C1 segment of cervical spinal cord (tissue), 14 donors: Measurements from ENCODE around the gene SMC1B.
A peak's percentile ranks its signal among the peaks of the same experiment; 100 is the strongest.
"Not testable (repeated sequence)": the region's sequence is repeated elsewhere in the genome, so short reads cannot be mapped to it uniquely, and the experiment has no call there.

Experiments used
- DNase-seq, 14 donors: peaks; one replicate each; lab custom pipeline; 2025; lab: John Stamatoyannopoulos, UW

SMC1B gene

DNA sequence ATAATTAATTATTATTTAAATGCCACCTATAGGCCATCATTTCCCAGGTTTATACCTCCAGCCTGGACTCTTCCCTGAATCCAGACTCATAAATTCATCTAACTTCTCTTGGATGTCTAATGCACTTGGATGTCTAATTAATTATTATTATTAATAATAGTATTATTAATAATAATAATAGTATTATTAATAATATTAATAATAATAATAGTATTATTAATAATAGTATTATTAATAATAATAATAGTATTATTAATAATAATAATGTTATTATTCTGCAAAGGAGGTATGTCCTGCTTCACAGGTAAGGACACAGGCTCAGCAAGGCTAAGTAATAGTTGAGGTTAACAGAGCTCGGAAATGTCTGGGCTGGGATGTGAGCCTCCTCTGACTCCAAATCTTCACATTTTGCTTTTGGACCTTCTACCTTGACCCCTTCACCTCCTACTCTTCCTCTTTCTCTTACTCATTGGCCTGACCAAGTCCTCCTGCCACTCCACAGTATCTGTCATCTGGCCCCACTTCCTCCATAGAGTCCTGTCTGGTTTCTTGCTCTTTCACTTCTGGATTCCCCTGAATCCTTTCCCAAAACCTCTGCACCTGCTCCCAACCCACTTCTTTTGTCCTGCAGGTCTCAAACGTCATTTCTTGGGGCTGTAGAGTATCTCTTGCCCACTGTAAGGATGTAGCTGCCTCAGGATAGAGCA lies 8.1 kb upstream of the SMC1B start:
- peak in 1 of 14 donors; percentile 3 for DNase-seq

DNA sequence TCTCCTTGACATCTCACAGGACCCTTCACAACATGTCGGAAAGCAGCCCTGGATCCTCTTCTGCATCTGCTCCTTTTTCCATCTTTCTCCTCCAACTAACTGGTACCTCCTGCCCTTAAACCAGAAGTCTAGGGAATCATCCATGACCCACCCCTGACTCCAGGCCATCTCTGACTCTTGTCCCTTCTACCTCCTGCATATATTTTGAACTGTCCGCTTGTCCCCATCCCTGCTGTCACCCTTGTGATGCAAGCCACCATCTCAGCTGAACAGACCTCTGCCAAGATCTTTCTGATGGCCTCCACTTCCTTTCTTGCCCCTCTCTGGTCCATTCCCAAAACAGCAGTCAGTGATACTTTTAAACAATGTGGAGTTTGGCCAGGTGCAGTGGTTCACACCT lies 7.1 kb upstream of the SMC1B start:
- no peak for DNase-seq

DNA sequence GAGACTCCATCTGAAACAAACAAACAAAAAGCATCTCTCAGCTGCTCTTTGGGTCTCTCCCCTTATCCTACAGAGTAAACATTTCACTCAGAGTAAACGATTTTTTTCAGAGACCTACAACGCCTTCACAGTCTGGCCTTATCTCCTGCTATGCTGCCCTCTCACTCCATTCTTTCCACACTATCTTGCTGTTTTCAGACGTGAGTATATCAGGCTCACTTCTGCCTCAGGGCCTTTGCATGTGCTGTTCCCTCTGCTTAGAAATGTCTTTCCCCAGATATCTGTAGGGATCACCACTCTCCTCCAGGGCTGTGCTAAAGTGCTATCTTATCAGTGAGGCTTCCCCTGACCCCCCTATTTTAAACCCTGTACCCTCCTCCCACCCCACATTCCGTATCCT lies 6.6 kb upstream of the SMC1B start:
- no peak for DNase-seq

DNA sequence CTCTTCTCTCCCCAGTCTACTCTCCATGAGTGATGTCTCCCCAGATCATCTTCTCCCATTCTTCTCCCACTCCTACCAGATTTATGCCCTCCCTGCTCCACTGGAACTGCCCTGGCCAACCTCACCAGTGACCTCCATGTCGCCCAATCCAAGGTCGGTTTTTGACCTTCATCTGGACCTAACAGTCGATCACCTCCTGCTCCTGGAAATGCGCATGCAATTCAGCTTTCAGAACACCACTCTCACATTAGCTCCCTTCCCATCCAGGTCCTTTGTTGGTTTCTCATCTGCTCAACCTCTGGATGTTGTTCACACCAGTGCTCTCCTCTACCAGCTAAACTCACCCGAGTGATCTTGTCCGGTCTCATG lies 5.4 kb upstream of the SMC1B start:
- DNase-seq = no peak

DNA sequence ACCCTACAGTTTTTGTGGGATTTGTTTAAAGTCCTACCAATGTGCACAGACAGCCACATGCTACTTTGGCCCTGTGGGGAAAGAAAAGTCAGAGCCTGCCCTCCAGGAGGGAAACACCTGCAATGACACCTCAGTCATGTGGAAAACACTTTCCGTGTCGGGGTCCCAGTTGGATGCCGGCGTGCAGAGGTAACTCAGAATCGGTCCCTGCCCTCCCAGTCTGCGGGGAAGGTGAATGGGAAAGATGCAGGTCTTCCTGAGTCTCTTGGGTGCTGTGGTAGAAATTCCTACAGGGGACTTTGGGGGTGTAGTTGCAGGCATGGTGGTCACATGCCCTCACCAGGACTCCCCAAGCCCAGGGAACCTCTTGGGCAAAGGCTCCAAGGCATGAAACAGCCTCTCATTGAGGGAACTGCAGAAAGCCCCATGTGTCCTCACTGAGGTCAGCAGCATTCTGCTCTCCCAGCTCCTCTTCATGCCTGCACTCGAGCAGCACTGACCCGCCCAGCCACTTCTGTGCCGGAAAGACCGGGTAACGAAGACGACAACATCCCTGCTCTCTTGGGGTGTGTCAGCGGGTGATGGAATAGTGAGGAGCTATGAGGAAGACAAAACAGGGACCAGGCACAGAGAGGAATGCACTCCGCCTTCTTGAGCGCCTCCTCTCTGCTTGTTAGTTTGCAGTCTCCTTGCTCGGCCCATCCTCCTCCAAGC lies 4.8 kb upstream of the SMC1B start:
- DNase-seq = no peak

DNA sequence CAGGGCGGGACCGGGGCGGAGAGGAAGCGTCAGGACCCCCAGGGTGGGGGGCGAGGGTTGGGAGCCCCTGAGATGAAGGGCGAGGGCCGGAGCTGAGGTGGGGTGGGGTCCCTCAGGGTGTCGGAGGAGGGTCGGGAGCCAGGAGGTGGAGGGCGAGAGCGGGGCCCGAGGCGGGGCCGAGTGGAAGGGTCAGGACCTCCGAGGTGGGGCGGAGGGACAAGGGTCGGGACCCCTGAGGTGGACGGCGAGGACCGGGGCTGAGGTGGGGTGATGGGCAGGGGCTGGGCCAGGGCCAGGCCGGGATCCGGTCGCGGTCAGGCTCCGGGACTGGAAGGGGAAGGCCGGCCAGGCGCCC lies 409 bp downstream of the SMC1B start:
- DNase-seq = no peak

DNA sequence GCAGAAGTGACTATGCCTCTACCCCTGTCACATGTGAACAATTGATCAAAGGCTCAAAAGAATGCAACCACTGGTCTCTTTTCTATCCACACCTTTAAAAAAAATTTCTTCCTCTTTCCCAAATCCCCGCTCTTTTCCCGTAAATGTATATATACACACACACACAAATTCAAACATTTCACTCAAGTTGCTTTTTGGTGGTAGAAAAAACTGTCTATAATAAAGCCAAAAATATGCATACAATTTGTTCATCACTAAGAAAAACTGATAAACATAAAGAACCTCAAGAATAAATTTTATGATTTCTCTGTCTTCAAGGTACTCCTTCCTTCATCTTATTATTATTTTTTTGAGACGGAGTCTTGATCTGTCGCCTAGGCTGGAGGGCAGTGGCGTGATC lies 5.6 kb downstream of the SMC1B start:
- no peak for DNase-seq

DNA sequence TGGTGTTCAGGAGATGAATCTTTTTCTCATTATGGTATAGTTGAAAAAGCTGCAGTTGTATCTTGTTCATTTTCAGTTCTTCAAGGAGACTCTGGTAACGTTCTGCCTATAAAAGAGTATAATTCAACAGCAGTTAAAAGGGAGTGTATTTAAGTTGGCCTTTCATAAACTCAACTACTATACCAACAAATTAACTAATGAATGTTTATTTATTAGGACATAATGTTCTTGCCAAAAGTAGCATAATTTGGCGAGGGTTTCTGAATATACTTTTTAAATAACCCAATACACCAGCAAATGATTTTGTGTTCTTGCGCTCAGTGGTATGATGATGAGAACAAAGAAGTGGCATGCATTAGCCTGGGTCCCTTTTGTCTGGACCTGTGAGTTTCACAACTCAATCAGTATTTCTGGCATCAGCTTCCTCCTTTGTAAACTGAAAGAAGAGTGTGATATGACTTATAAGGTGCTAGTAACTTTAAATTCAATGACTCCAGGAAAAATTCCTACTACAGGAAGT lies 10.9 kb downstream of the SMC1B start:
- no peak for DNase-seq

DNA sequence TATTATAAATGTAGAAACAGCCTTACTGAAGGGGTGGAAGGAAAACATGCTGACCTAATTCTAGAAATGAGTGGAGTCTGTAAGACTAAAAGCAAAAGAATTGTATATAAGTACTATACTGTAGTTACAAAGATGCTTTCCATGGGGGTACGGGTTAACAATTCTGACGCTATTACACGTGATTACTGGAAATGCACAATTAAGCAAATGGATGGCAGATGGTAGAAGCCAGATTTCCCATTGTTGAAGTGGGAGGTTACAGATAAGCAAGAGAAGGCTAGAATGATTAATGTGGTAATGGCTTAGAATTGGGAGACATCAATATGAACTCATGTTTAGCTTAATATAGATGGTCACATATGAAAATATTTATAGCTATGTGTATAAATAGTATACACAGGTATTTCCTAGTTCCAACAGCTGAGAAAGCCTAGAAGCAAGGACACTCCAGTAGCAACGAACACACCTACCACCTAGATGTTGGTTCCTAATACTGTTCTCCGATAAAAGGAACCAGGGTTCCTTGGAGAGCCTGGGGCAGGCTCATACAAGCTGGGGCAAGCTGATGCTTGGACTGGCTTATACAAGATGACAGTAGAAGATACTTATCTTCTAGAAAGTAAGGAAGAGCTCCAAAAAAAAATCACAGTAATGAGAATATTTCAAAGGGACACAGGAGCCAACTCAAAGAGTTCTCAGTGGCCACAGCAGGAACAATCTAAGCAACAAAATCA lies 13.5 kb downstream of the SMC1B start:
- no peak for DNase-seq

DNA sequence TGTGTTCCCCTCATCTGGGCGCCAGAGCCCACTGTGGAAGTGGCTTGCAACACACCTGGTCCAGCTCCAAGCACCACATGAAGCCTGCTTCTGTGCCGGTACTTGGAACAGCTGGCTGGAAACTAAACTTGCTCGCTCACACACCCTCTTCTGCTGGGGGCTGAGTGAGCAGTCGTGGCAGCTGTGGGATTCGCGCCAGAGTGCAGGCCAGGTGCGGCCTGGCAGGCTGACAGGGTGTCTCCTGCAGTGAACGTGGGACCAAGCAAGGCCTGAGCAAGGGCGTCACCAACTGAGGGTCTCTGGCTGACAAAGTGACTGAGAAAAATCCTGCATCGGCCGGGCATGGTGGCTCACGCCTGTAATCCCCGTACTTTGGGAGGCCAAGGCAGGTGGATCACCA lies 15.2 kb downstream of the SMC1B start:
- DNase-seq = no peak

DNA sequence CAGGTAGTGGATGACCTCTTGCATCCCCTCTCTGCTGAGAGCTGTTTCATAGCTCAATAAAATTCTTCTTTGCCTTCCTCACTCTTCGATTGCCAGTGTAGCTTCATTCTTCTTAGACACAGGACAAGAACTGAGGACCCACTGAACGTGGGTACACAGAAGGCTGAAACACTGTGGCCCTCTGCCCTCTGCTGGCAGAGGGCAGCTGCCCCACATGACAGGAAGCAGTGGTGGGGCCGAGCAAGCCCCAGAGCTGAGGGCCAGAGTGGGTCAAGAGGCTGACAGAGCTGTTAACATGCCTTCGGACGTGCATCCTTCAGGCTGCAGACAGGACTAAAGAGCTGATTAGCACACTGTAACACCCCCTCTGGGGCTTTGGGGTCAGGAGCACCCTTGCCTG lies 15.6 kb downstream of the SMC1B start:
- no peak for DNase-seq

DNA sequence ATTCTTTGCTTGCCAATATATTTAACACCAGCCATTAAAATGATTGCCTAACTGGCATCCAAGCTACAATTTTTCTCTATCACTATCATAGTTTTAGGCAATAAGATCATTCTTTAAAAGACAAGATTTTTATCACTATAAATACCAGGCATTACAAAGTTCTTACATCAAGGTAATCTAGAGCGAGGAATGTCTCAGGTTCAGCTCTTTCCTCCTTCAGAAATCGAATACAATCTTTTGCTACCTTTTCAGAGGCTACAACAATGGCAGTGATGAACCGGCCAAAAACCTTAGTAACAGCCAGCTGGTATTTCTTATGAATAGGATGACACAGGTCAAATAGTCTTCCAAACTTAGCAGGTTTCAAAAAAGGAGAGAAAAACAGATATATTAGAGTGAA lies 23.9 kb downstream of the SMC1B start:
- no peak for DNase-seq

DNA sequence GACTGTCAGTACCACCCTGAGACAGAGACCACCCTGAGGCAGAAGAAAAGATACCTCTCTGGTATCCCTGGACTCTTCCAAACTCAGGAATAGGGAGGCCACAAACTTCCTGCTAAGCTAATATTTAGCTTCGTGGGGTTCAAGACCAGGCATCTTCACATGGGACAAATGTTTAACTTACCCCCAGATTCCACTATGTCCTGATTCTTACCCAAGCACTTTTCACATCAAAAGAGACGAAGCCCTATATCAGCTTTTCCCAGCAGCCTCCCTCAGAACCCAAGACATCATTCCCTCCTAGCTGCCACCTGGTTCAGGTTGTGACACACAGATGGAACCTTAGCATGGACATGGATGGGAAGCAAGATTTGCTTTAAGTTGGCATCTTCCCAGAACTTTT lies 32.1 kb downstream of the SMC1B start:
- no peak for DNase-seq

DNA sequence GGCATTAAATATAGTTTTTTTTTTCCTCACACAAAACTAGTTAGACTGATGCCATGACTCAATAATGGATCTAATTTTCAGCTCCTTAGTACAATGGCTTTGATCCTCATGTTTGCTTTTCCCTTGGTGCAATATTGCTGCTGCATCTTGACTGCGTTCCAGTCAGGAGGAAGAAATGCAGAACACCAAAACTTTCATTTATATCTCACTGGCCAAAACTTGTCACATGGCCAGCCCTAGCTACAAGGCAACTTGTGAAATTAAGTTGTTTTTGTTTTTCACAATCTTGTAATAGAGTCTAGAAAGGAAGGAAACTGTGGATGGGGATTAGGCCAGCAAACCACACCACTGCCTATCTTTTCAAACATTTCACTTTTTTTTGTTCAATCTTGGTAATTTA lies 36.7 kb downstream of the SMC1B start:
- no peak for DNase-seq

DNA sequence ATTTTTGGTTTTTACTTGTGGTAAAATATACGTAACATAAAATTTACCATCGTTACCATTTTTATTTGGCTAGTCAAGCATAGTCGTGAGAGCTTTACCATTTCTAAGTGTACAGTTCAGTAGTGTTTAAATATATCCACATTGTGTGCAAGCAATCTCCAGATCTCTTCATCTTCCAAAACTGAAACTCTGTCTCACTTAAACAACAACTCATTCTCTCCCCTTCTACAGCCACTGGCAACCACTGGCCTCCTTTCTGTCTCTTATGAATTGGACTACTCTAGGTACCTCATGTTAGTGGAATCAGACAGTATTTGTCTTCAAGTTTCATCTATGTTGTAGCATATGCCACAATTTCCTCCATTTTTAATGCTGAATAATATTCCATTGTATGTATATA lies 37.4 kb downstream of the SMC1B start:
- no peak for DNase-seq

DNA sequence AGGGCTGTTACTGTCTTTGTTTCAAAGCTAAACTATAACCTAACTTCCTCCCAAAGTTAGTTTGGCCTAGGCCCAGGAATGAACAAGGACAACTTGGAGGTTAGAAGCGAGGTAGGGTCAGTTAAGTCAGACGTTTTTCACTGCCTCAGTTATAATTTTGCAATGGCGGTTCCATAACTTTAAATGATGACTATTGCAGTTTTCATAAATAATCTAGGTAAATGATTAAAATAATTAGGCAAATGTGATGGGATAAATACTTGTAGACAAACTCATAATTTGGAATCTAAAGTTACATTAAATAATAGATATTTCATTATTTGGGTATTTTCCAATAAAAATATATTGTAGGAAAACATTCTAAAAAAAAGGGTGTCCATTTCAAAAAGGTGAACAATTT lies 39.8 kb downstream of the SMC1B start:
- not testable (repeated sequence) for DNase-seq

DNA sequence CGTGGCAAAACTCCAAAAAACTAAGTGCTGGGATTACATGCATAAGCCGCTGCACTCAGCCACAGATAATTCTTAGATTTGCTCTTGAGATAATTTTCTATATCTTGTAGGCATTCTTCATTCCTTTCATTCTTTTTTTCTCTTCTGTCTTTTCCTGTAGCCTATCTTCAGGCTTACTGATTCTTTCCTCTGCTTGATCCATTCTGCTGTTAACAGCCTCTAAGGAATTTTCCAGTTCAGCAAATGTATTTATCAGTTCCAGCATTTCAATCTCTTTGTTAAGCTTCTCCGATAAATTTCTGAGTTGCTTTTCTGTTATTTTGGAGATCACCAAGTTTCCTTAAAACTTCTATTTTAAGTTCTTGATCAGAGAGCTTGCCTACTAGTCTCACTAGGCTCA lies 46.7 kb downstream of the SMC1B start:
- DNase-seq = no peak

DNA sequence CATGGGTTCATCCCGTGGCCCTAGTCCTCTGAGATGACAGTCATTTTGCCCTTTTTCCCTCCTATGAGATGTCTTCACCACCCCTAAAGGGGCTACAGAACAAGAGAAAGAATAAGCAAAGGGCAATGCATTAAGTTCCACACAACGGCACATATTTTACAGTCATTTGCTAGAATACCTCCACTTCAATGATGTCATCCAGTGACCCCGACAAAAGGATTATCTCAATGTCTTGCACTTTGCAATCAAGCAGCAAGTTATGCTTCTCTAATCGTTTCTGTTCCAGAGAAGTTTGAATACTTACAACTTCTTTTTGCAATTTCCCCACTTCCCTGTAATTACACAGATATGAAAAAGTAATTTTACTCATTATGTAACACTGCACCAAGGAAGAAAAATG lies 53.8 kb downstream of the SMC1B start:
- DNase-seq = no peak

DNA sequence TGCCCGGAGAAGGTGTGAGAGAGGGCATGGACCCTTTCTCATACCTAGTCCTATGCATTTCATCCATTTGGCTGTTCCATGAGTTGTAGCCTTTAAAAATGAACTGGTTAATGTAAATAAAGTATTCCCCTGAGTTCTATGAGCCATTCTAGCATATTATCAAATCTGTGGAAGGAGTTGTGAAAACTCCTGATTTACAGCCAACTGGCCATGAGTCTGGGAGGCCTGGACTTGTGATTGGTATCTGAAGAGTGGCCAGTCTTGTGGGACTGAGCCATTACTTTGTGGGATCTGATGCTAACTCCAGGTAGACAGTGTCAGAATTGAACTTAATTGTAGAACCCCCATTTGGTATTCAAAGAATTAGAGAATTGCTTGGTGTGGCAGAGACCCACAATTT lies 55.3 kb downstream of the SMC1B start:
- DNase-seq = no peak

DNA sequence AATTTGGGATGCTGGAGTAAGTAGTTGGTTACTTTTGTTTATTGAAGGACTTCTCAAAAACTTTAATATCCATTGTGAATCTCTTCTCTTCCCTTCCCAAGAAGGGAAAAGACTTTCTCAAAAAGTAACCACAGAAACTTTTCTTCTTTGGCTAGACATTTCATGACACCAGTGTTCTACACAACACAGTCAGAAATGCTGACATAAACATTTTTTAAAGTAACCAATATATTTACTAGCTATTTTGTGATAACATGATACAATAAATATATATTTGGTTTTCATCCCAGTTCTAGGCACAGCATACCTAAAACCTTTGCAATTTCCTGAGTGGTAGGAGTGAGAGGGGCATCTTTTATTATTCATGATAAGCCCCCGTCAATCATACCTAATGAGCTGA lies 55.9 kb downstream of the SMC1B start:
- DNase-seq = no peak

DNA sequence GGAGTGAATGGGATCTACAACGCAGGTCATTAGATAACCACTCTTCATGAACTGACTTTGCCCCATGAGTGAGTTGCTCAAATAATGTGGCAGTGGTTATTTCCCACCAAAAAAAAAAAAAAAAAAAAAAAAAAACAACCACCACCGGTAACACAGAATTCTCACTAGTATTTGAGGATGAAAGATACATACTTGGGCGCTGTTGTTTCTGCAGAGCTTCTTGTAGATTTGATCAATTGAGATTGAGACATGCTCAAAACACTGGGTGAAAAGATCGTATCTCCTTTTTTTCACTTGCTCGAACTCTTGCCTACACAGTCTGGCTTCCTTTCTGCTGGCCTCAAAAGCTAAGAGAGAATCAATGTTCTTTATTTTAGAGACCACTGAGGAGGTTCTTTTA lies 59.6 kb downstream of the SMC1B start:
- DNase-seq = no peak

DNA sequence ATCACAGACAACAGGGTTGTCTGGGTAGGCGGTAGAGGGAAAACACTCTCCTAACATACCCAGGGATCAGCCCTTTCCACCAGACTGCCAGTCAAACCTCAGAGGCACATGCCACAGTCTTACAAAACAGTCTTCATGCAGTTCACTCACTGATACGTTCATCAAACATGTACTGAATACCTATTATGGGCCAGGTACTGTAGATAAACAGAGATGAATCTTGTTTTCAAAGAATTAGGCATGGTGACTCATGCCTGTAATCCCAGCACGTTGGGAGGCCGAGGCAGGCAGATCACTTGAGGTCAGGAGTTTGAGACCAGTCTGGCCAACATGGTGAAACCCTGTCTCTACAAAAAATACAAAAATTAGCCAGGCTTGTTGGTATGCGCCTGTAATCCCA lies 60.6 kb downstream of the SMC1B start:
- not testable (repeated sequence) for DNase-seq

DNA sequence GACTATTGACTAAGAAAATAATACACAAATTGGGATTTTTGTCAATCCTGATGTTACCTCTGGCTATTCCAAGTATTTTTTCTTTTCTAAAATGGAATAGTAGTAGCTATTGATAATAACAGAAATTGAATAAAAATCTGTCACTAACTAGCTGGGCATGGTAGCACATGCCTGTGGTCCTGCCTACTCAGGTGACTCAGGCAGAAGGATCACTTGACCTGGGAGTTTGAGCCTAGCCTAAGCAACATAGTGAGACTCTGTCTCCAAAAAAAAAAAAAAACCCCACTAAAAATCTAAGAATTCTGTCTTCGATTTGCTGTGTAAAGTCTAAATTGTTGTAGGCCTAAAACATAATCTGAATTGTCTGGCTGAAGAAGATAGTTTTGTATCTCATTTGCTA lies 61.4 kb downstream of the SMC1B start:
- no peak for DNase-seq
